Cerebellar nuclear complex (tissue), 1 donor: ENCODE data around the gene TREM1.
"Not testable (repeated sequence)": the region's sequence is repeated elsewhere in the genome, so short reads cannot be mapped to it uniquely, and the experiment has no call there.

ENCODE experiments used
- DNase-seq, 2 experiments: peaks; one replicate each; lab custom pipeline; 2025; lab: John Stamatoyannopoulos, UW

TREM1 gene

DNA sequence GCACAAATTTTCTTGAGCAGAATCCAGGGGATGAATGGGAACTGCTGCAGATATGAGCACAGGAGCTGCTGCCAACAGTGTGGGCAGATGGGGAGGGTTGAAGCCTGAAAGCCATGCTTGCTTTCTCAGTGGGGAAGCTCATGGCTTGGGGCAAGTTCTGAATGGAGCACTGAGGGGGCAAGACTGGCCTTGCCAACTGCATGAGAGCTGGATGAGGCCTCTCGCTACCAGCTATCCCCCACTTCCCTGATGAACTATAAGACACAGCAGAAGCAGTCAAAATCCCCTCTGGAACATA, 28.3 kb downstream of the TREM1 start:
- no peak for DNase-seq

GRCh38 chr6:41257369-41258195, 28.9 kb downstream of the TREM1 start:
- no peak for DNase-seq

DNA sequence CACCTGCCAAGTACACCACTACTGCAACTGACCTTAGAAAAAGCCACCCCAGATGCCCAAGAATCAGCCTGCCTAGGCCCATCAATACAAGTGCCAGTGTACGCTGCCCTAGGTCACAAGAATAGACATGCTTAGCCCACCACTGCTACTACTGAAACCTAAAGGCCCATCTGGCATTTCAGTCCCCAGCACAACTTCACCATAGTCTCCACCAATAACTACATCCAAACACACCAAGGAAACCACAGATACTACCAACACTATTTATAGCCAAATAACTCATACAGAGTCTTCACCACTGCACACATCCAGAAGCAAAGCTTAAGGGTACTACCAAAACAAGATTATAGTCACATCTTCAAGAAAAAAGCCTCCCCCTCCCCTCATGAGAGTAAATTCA, 30.1 kb downstream of the TREM1 start:
- no peak for DNase-seq

GRCh38 chr6:41255638-41256246, 30.7 kb downstream of the TREM1 start:
- DNase-seq: no peak

- DNase-seq: no peak
Observed at GRCh38 chr6:41255110-41255509, 31.4 kb downstream of the TREM1 start.

DNA sequence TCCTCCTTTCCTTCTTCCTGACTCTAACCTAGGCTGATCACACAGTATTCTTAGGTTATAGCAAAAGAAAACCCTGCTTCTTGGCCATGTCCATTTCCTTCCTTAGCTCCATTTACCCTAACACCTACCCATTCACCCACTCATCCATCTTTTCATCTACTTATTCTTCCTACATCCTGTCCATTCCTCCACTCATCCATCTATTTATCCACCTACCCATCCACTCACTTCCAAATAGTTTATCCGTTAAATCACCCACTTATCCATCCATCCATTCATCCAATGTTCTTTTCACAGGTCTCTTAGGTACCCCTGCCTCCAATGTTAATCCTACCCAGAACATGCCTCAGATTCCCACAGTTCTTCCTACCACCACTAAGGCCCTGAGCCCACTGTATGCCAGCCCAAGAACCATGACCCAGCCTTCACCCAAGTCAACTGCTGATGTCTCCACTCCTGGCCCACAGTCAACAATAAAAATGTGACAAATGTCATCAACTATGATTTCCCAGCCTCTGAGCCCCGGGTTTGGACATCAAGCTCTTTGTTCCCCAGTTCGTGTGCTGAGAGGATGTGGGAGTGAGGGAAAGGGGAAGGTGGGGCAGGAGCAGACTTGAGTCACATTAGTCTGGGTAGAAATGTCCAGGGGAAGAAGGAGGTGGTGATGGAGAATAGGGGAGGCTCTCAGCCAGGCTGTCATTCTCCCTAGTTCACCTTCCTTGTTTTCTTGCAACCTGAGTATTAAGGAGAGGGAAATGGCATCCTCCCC, 33.9 kb downstream of the TREM1 start:
- DNase-seq: no peak

DNA sequence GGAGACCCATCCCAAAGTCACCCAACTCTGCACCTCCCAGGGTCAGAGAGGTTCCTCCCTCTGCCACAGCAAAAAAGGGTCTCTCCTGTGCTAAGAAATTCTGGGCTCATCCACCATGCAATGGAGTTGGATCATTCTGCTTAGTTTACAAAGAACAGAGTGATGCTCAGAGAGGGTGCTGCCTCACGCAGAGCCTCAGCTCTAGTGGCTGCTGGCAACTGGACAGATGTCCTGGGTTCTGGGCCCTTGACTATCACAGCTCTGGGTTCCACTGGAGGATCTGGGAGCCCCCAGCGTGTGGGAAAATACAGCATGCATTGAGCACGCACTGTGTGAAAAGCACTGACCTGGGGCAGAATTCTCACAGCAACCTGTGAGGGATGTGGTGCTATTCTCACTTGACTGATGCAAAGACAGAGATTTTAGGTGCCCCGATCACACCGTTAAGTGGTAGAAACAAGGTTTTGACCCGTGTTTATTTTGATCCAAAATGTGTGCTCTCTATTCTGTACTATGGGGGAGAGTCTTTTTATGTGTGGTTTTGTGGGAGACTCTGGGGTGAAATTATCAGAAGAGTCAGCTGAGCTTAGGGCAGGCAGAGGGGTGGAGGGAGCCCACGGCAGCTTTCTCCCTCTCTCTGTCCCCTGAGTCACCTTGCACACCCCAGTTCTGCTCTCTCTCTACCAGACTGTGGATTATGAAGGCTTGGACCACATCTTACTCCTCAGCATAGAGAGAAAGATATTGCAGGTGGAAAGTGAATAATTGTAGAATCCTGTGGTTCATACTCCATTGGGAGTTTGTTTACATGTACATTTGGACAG, 38.4 kb downstream of the TREM1 start:
- DNase-seq: no peak

DNA sequence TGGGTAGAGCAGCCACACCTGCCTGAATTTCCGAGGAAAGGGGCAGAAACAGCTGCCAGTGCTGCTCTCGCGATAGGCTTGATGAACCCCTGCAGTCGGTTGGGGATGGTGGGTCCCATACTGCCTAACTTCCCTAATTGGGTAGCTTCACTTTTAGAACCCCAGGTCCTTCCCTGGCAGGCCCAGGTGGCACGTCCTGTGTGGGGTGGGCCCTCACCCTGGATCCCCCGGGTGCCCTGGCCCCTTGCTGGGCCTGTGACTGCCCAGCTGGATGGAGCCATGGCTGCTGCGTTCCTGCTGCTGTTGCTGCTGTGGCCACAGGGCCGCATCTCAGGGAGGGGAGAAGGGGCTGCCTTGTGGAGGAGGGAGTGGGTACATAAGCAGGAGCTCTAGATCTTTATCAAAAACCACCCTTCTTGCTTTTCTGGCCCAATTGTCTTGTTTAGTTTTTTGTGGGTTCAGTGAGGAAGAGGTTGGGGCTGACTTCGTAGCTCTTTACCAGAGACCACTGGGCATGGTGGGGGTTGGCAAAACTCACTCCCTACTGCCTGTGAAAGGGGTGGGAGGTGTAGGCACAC, 39.1 kb downstream of the TREM1 start:
- no peak for DNase-seq

- DNase-seq: not testable (repeated sequence)
Observed at GRCh38 chr6:41246529-41246928, 40.0 kb downstream of the TREM1 start.

DNA sequence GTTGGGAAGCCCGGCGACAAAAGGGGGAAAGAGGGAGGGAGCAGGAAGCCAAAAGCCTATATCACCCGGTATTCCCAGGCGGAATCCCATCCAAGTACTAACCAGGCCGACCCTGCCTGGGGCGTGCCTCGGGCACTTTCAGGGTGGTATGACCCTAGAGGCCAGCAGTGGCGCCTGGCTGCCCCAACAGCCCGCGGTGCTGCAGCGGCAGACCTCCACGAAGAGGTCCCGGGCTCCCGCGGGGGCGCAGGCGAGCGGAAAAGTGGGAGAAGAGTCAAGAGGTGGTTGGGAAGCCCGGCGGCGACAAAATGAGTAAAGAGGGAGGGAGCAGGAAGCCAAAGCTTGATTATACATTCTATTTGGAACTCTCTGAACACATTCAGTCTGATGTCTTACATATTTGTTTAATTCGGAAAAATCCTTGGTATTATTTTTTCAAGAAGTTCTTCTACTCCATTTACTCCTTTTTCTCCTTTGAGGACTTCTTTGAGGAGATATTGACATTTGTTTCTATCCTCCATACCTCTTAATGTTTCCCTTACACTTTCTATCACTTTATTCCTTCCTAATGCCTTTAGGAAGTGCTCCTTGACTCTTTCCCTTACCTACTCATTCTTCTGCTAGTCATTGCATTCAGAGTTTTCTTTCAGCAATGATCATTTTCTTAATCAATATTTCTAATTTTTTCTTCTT, 46.9 kb downstream of the TREM1 start:
- DNase-seq: no peak

GRCh38 chr6:41237128-41237527, 49.4 kb downstream of the TREM1 start:
- DNase-seq: no peak

GRCh38 chr6:41236276-41236675, 50.2 kb downstream of the TREM1 start:
- DNase-seq: no peak

GRCh38 chr6:41232667-41233066, 53.8 kb downstream of the TREM1 start:
- no peak for DNase-seq

- DNase-seq: no peak
Observed at GRCh38 chr6:41231246-41231645, 55.2 kb downstream of the TREM1 start.

- DNase-seq: no peak
Observed at GRCh38 chr6:41229721-41230120, 56.8 kb downstream of the TREM1 start.

DNA sequence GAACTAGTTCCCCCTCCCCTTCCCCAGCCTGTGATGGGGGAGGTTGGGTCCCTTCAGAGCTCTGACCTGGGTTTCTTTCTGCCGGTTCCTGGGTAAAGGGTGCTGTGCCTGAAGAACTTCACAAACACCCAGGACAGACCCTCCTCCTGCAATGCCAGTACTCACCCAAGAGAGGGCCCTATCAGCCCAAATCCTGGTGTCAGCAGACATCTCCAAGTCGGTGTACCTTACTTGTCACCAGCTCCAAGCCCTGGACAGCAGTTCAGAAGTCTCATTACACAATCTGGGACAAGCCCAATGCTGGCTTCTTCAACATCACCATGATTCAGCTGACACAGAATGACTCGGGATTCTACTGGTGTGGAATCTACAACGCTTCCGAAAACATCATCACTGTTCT, 57.9 kb downstream of the TREM1 start:
- DNase-seq: no peak

DNA sequence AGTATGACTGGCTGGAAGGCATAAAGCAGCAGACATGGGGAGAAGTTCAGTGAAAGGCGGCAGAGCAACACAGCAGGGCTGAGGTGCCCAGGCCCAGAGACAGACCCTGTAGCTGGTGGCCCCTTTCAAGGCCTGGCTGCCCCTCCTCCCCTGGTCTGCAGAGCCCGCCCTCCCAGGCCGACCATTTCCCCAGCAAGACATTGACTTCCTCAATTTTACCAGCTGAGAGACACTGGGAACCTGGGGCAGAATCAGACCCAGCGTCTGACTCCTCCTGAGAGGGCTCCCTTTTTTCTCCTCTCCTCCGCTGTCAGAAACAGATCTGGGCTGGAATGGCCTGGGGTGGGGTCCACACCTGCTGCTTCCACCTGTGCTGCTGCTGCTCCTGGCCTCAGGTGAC, 58.4 kb downstream of the TREM1 start, which contains the start of gene TREML4:
TREML4 (plus strand) TSS at position 254 of the 400 bp plus-strand sequence; CDS start at position 333, 79 bp downstream.
- DNase-seq: no peak

GRCh38 chr6:41226752-41227151, 59.7 kb downstream of the TREM1 start:
- no peak for DNase-seq

DNA sequence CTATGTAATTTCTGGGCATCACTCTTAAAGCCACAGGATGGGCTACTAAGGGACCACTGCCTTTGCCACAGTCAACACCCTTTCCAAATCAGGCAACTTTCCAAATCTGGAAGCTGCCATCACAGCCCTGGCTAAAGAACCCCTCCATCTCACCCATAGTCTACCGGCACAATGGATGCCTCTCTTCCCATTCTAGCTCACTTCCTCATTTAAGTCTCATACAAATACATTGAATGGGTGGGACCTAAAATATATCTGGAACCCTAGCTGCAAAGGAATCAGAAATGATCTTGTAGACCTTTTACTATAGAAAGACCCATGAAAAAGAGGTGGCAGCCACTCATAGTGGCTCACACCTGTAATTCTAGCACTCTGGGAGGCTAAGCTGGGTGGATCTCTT, 61.7 kb downstream of the TREM1 start:
- DNase-seq: no peak
